Stomach (tissue), 4 donors: ENCODE measurements around the gene BRD3.

Experiments used
- EP300 ChIP-seq: sonication (generic); formaldehyde crosslinking; IDR thresholded peaks from one replicate; pipeline ENCODE4 v1.6.1; 2017; ENCODE audit warnings: antibody characterized with exemption
- POLR2A ChIP-seq, 4 donors: fragments of 450-650 bp; IDR thresholded peaks; one replicate each; pipeline ENCODE4 v1.6.1; 2016; ENCODE audit warnings: antibody characterized with exemption in 4 of 4, control low read depth in 2 of 4, mild to moderate bottlenecking in 1 of 4, moderate library complexity in 1 of 4
- POLR2AphosphoS5 ChIP-seq, 3 donors: sonication (generic); formaldehyde crosslinking; IDR thresholded peaks; one replicate each; pipeline ENCODE4 v1.6.1; 2016; ENCODE audit warnings: antibody characterized with exemption in 3 of 3
- TF ChIP-seq, protein P1 (sequence below), 7 experiments: fragments of 450-650 bp in 4 of 7; fragments of 200-600 bp in 3 of 7; sonication (generic) in 3 of 7; IDR thresholded peaks; one replicate each; pipeline ENCODE4 v1.5.1; 2016 to 2019; ENCODE audit warnings: antibody characterized with exemption in 7 of 7, control low read depth in 2 of 7, mild to moderate bottlenecking in 1 of 7

DNA sequence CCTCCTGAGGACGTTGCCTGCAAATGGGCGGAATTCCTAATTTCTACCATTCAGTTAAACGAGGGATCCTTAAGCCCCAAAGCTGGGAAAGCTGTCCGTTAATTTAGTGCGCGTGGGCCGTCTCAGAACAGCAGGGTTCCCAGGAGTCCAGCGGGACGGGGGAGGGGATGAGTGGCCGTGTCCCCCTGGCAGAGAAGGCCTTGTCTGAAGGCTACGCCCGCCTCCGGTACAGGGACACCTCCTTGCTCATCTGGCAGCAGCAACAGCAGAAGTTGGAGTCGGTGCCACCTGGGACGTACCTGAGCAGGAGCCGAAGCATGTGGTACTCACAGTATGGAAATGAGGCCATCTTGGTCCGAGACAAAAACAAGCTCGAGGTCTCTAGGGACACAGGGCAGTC, 41.2 kb downstream of the BRD3 start:
- TF ChIP-seq, protein P1, sequence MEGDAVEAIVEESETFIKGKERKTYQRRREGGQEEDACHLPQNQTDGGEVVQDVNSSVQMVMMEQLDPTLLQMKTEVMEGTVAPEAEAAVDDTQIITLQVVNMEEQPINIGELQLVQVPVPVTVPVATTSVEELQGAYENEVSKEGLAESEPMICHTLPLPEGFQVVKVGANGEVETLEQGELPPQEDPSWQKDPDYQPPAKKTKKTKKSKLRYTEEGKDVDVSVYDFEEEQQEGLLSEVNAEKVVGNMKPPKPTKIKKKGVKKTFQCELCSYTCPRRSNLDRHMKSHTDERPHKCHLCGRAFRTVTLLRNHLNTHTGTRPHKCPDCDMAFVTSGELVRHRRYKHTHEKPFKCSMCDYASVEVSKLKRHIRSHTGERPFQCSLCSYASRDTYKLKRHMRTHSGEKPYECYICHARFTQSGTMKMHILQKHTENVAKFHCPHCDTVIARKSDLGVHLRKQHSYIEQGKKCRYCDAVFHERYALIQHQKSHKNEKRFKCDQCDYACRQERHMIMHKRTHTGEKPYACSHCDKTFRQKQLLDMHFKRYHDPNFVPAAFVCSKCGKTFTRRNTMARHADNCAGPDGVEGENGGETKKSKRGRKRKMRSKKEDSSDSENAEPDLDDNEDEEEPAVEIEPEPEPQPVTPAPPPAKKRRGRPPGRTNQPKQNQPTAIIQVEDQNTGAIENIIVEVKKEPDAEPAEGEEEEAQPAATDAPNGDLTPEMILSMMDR (IDR thresholded peaks at IDR 0.05), result no peak
- TF ChIP-seq POLR2AphosphoS5 (IDR thresholded peaks at IDR 0.05), result no peak
- no peak for TF ChIP-seq EP300
- TF ChIP-seq POLR2A (IDR thresholded peaks at IDR 0.05), result no peak
